HG03457 (cell line): ENCODE measurements around the gene ADGB.
"Not testable (repeated sequence)": the region's sequence is repeated elsewhere in the genome, so short reads cannot be mapped to it uniquely, and the experiment has no call there.

Experiments
- ATAC-seq: cut with Tn5 transposase; IDR thresholded peaks from one replicate; pipeline ENCODE4 v1.9.1; 2021; ENCODE audit warnings: moderate number of reproducible peaks; ENCODE audit not compliant: unreplicated experiment

Gene ADGB

DNA sequence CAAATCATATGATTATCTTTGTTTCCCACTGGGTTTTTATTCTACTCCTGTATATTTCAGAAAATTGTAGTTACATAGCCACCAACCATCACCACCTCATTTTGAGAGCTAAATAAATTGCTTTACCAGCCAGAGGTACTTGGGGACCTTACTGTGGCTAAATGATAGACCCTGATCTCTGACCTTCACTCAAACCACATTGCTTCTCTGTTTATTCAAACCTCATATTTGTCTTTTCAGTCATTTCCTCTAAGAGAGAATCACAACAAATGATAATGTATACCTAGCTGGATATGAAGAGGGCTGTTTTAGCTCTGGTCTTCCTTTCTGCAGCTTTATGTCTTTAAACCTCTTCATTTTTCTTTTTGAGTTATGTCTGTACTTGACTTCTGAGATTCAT is 142.8 kb downstream of the ADGB start:
- ATAC-seq, result no peak

- no peak for ATAC-seq
Observed at GRCh38 chr6:146753306-146753705, 154.5 kb downstream of the ADGB start.

DNA sequence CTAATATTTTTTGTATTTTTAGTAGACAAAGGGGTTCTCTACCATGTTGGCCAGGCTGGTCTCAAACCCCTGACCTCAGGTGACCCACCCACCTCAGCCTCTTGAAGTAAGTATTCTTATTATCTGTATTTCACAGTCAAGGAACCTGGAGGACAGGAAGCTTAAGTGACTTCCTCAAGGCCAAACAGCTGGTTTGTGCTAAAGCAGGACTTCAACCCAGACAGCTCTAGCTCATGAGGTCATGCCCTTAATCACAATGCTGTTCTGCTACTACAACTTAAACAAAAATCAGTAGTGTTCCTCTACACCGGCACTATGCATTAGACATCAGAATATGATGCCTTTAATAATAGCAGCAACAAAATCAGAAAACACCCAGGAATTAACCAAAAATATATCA is 168.9 kb downstream of the ADGB start:
- ATAC-seq, result no peak

GRCh38 chr6:146768722-146769121 is 169.9 kb downstream of the ADGB start:
- no peak for ATAC-seq

DNA sequence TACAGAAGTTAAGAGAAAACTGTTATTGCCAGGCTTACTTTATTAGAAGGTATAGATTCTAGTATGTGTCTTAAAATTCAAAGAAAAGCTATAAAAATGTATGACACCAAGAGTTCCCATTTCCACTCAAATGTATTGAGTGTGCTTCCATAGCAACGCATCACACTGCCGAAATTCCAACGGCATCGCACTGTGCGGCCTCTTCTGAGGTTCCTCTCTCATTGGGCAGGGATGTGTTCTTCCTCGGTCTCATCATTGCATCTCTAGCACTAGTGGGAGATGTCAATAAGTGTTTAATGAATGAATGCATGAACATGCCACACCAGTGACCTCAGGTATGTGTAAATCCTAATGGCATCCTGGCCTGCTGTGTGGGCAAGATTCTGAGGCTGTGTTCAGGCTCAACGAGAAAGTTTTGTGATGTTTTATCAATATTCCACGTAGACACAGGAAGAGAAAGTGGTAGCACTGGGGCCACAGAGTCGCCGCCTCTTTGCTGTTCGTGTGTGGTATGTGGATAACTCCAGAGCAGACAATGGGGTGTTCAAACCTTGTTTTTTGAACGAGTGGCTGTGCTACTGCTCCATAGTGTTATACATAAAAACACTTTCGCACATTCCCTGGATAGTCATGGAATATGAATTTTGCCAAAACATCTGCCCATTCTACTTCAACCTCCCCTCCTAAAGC is 171.6 kb downstream of the ADGB start:
- ATAC-seq, result no peak

GRCh38 chr6:146770965-146771735 is 172.4 kb downstream of the ADGB start:
- ATAC-seq, result no peak

- no peak for ATAC-seq
Observed at GRCh38 chr6:146775220-146775619, 176.4 kb downstream of the ADGB start.

DNA sequence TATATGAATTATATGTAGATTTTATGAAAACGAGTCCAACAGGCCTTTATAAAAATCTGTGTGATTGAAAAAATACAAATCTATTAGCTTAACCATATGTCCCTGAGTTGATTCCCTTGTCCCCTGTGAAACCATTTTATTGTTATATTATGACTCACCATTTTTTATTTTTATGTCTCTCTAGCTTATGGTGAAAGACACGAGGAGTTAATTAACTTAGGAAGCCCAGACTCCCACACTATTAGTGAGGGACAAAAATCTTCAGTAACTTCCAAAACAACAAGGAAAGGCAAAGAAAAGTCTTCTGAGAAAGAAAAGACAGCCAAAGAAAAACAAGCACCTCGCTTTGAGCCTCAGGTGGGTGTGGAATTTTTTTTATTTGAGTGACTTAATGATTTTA is 183.1 kb downstream of the ADGB start:
- no peak for ATAC-seq

DNA sequence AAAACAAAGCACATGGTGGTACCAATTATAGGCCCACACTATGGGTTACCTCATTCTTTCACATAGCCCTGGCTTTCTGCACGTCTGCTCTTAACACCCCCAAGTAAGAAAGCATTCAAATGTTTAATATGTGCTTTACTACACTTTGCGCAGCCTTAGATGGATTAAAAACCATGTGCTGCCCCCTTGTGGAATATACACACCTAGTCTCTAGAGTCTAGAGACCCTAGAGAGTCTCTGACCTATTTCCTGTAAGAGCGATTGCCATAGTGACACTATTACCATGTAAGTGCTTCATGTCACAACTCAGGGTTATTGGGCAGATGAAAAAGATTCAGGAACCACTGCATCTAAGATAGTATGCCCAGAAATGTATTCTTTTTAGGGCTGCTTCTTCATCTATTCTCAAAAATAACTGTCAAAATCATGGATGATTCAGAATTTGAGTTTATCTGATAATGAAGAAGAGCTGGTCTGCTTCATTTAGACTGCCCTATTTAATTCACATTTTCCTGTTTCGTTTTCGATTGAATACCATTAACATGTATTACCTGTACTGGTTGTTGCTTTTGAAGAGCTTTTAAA is 186.3 kb downstream of the ADGB start:
- ATAC-seq, result peak; percentile 87

DNA sequence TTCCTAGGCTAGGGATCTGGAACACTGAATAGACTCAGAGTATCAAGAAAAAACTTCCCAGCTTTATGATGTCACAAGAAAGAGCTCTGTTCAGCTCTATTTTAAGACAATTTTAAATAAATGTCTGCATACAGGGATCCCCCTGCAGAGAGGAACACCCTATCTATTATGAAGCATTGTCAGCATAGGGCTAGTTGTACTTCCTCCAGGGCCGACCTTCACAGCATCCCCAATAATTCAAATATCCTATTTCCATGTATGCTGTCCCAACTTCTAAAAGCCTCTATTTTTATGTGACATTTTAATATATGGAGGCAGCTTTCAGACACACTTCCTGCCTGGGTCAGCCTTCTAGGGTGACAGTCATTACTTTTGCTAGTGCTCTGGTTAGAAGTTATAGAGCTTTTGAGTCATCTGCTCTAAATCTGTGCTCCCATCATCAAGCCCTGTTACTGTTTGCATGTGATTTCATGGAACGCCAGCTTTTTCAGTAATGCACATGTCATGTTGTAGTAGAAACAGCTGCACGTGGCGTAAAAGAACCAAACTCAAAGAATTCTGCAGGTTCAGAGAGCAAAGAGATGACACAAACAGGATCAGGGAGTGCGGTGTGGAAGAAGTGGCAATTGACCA is 189.2 kb downstream of the ADGB start:
- no peak for ATAC-seq

GRCh38 chr6:146790561-146791091 is 191.9 kb downstream of the ADGB start:
- ATAC-seq, result no peak

GRCh38 chr6:146791930-146792329 is 193.2 kb downstream of the ADGB start:
- ATAC-seq, result no peak

GRCh38 chr6:146793218-146793617 is 194.4 kb downstream of the ADGB start:
- ATAC-seq, result not testable (repeated sequence)

GRCh38 chr6:146795479-146796133 is 196.8 kb downstream of the ADGB start:
- ATAC-seq, result no peak

- not testable (repeated sequence) for ATAC-seq
Observed at GRCh38 chr6:146803167-146803566, 204.4 kb downstream of the ADGB start.

DNA sequence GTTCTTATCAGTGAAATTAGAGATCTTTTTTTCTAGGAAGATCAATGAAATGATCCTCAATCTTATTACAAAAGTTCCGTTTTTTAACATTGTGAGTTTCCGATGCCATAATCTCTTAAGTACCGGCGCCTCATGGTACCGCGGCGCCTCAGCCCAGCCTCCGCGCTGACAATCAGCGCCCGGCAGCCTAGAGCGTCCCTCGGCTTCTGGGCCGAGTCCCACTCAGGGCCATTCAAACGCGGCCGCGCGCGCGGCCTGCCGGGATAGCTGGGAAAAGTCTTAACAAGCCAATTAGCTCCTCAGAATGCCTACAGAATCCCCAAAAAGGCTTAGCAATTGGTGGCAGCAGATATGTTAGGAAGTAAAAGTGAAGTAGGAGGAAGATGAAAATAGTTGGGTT is 204.8 kb downstream of the ADGB start:
- ATAC-seq, result no peak

DNA sequence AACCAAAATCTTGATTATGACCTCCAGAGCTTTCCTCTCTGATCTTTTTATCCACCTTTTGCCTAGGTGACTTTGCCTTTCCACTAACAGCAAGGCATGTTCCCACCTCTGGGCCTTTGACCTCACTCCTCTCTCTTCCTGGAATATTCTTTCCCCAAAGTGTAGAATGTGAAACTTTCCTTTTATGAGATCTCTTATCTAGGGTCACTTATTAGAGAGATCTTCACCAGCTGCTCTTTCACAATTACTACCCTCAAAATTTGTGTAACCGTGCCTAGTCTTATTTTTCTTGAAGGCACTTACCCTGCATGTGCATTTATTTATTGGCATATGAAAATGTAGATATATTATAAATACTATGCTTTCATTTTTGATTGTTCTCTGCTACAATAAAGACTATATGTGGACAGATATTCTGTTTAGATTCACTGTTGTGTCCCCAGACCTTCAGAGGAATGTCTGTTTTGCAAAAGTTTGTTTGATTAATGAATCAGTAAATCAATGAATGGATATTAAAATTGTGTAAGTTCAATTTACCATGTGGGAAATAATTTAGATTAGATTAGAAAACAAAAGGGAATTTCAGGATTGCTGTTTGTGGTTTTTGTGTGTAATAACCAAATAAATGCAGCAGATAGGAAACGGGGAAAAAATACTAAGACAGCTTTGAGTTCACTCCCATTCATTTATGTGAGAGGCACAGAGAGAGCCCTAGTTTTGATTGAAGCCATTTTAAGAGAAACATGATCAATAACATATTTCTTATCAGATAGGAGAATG is 207.0 kb downstream of the ADGB start:
- ATAC-seq, result no peak

DNA sequence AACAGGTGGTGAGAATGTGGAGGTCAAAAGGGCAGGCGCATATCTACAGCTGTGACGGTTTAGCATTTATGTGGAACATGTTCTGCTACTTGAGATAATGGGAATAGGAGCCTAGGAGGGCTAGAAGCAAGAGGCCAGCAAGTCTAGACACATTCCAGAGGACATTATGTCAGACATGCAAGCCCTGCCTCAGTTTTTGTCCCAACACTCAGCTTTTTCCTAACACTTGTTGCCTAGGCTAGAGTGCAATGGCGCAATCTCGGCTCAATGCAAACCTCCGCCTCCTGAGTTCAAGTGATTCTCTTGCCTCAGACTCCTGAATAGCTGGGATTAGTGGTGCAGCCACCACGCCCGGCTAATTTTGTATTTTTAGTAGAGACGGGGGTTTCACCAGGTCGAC is 210.2 kb downstream of the ADGB start:
- ATAC-seq, result not testable (repeated sequence)

- not testable (repeated sequence) for ATAC-seq
Observed at GRCh38 chr6:146812811-146813321, 214.1 kb downstream of the ADGB start.

DNA sequence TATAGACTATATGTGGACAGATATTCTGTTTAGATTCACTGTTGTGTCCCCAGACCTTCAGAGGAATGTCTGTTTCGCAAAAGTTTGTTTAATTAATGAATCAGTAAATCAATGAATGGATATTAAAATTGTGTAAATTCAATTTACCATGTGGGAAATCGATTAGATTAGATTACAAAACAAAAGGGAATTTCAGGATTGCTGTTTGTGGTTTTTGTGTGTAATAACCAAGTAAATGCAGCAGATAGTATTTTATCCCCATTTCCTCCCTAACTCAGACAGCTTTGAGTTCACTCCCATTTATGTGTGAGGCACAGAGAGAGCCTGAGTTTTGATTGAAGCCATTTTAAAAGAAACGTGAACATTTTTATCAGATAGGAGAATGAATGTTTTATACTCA is 214.8 kb downstream of the ADGB start:
- no peak for ATAC-seq
